ENCODE data around the gene PTPRM. TPM values are rescaled to one million over a fixed set of nuclear protein-coding genes. Genes with fewer than 3 reads are reported as not detected.

PTPRM gene
- total and polyA plus RNA-seq, 9 donors: 45.6 to 82.0 (median 56.9) TPM

DNA sequence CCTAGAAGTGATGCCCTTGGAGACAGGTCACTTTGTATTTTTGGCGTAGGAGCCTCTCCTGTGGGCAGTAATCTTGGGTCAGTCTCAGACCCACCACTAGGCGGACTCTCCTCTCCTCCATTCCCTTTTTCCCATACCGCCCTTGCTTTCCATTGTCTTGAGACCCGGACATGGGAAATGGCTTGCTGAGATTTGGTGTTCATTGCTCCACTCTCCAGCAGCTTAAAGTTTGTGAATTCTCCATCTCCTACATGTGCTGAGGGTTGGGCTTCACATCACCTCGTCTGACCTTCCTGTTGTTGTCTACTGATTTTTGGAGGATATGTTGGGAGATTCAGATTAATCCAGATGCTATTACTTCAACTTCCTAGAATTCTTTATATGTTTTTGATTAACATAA, 882.9 kb downstream of the PTPRM start:
- no peaks in the 10 kb centered on the region for H3K27me3 ChIP-seq
- no peaks in the 10 kb centered on the region for H3K4me1 ChIP-seq (ENCODE audit: insufficient read depth)
- no peaks in the 10 kb centered on the region for H3K9me3 ChIP-seq
- intact Hi-C loops (cut with DNase I): no loop called here
- TF ChIP-seq EP300 (IDR thresholded peaks at IDR 0.05) (no peak), POLR2A (IDR thresholded peaks at IDR 0.05) (no peak)
- TF ChIP-seq, protein P1, sequence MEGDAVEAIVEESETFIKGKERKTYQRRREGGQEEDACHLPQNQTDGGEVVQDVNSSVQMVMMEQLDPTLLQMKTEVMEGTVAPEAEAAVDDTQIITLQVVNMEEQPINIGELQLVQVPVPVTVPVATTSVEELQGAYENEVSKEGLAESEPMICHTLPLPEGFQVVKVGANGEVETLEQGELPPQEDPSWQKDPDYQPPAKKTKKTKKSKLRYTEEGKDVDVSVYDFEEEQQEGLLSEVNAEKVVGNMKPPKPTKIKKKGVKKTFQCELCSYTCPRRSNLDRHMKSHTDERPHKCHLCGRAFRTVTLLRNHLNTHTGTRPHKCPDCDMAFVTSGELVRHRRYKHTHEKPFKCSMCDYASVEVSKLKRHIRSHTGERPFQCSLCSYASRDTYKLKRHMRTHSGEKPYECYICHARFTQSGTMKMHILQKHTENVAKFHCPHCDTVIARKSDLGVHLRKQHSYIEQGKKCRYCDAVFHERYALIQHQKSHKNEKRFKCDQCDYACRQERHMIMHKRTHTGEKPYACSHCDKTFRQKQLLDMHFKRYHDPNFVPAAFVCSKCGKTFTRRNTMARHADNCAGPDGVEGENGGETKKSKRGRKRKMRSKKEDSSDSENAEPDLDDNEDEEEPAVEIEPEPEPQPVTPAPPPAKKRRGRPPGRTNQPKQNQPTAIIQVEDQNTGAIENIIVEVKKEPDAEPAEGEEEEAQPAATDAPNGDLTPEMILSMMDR (IDR thresholded peaks at IDR 0.05): no peak
- no peak overlapping the region for H3K4me3 ChIP-seq
- H3K36me3 ChIP-seq: no peaks in the 10 kb centered on the region
- DNase-seq: no peak
- 49 to 64% (median 55%) methylated on average over 5 of the region's 5 CpGs for WGBS, 3 donors
- no peak overlapping the region for H3K27ac ChIP-seq

DNA sequence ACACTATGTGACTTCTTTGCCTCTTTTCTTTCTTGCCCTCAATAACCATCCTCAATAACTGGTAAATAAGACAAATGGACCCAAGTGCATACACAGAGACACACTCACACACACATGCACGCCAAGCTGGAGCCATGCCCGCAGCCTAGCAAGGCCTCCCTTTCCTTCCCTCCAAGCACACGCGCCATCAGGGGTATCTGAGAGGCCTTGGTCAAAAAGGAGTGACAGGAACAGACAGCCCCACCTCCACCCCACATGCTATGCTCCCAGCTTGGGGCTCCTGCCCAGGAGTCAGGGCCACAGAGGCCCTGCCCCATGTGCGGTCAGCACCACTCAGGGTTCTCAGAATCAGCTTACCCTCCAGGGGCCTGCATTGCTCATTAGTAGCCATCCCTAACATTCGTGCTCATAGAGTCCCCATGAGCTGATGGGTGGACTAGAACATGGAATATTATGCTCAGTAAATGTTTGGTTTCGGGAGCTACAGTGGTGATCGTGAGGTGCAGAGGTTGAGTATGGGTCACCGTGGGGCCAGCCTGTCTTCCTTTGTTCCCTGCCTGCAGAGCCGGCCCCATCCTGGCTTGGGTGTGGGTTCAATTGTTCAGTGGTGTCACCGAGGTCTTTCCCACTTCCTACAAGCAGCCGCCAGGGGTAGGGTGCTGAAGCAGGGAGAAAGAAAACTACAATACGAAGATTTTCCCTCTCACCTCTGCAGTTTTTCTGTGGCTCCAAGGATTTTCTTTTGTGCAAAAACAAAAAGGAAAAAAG, 884.0 kb downstream of the PTPRM start:
- no peaks in the 10 kb centered on the region for H3K4me1 ChIP-seq (ENCODE audit: insufficient read depth)
- H3K4me3 ChIP-seq: no peak overlapping the region
- no peak for TF ChIP-seq EP300 (IDR thresholded peaks at IDR 0.05)
- TF ChIP-seq, protein P1 (IDR thresholded peaks at IDR 0.05): no peak
- no peak for TF ChIP-seq POLR2A (IDR thresholded peaks at IDR 0.05)
- WGBS, 3 donors: 85 to 91% (median 88%) methylated on average over 13 of the region's 13 CpGs
- no peak for DNase-seq
- H3K9me3 ChIP-seq: no peaks in the 10 kb centered on the region
- intact Hi-C loops (cut with DNase I): no loop called here
- no peaks in the 10 kb centered on the region for H3K27me3 ChIP-seq
- no peak overlapping the region for H3K27ac ChIP-seq
- H3K36me3 ChIP-seq: no peaks in the 10 kb centered on the region

DNA sequence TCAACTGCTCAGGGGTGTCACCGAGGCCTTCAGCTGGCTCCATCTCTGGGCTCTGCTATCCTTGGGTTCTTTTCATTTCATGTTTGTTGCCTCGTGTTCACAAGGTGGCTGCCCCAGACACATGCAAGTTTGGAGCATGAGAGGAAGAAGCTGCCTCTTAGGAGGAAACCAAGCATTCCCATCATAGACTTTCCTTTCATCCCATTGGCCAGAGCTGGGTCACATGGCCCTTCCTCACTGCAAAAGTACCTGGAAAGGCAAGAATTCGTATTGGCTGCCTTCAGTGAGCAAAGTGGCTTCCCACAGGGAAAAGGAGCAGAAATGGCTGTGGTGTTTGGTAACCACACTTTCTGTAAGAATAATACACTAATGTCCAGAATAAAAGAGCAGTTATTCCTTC, 886.4 kb downstream of the PTPRM start:
- WGBS, 3 donors: 42 to 51% (median 50%) methylated on average over 3 of the region's 3 CpGs
- Histone ChIP-seq H3K27ac (no peak overlapping the region), H3K27me3 (no peaks in the 10 kb centered on the region), H3K9me3 (no peaks in the 10 kb centered on the region), H3K36me3 (no peaks in the 10 kb centered on the region), H3K4me1 (ENCODE audit: insufficient read depth) (no peaks in the 10 kb centered on the region), H3K4me3 (no peak overlapping the region)
- DNase-seq: no peak
- TF ChIP-seq POLR2A (IDR thresholded peaks at IDR 0.05) (no peak), EP300 (IDR thresholded peaks at IDR 0.05) (no peak)
- TF ChIP-seq, protein P1 (IDR thresholded peaks at IDR 0.05): no peak
- intact Hi-C loops (cut with DNase I): no loop called here

DNA sequence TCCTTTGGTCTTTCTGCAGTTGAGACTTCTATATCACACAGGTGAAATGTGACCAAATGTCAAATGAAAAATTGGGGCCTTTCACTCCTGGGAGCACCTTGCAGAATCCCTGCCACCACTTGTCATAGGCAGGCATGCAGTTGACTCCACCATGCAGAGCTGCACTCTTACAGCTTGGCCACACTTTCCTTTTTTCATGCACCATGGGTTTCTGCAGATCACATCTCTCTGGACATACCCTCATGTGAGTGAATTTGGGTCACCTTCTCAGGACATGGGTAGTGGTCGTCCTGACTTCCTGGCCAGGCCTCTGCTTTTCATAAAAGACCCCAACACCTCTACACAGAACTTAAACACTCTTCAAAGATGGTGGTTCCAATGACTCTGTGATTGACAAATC, 887.0 kb downstream of the PTPRM start:
- no peak overlapping the region for H3K27ac ChIP-seq
- TF ChIP-seq EP300 (IDR thresholded peaks at IDR 0.05): no peak
- TF ChIP-seq, protein P1 (IDR thresholded peaks at IDR 0.05): no peak
- TF ChIP-seq POLR2A (IDR thresholded peaks at IDR 0.05): no peak
- WGBS, 3 donors: 69 to 80% (median 73%) methylated on average over 1 of the region's 1 CpG
- DNase-seq: no peak
- intact Hi-C loops (cut with DNase I): no loop called here
- no peaks in the 10 kb centered on the region for H3K27me3 ChIP-seq
- no peaks in the 10 kb centered on the region for H3K9me3 ChIP-seq
- no peaks in the 10 kb centered on the region for H3K4me1 ChIP-seq (ENCODE audit: insufficient read depth)
- no peaks in the 10 kb centered on the region for H3K36me3 ChIP-seq
- no peak overlapping the region for H3K4me3 ChIP-seq

Data from ovary (tissue), 9 donors.